ENCODE measurements around the gene DOP1A. TPM values are rescaled to one million over a fixed set of nuclear protein-coding genes. Genes with fewer than 3 reads are reported as not detected.
A peak's percentile ranks its signal among the peaks of the same experiment; 100 is the strongest.
"Not testable (repeated sequence)": the region's sequence is repeated elsewhere in the genome, so short reads cannot be mapped to it uniquely, and the experiment has no call there.

Gene DOP1A
- total RNA-seq, 1 experiment from 2014 or later, result 50.2 TPM

DNA sequence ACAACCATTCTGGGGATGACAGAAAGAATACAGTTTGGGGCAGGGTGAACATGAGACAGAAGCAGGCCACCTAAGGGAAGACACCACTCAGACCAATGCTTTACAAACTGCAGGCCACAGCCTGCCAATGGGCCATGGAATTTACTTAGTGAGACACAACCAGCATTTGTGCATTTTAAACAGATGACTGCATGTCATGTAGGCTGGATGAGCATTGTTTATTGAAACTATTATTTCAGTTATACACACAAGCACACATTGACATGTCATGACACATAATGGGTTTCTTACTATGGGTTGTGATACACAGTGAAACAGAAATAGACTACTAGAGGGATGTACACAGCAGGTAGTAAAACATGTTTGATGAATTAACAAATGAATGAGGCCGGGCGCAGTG, 117.6 kb downstream of the DOP1A start:
- Histone ChIP-seq H3K4me1 (ENCODE audit: low read length) (peaks cover 10% of the 10 kb centered on the region), H3K27me3 (ENCODE audit: low read length) (no peaks in the 10 kb centered on the region), H2AFZ (ENCODE audit: low read length) (no peak overlapping the region), H3K36me3 (ENCODE audit: insufficient read depth, low read length) (peaks cover 51% of the 10 kb centered on the region), H4K20me1 (ENCODE audit: insufficient read depth, low read depth, low read length) (no peaks in the 10 kb centered on the region), H3K4me2 (ENCODE audit: low read depth, low read length, poor library complexity, severe bottlenecking) (no peak overlapping the region), H3K9me3 (ENCODE audit: low read length) (no peaks in the 10 kb centered on the region), H3K27ac (ENCODE audit: low read length) (no peak overlapping the region), H3K4me3 (ENCODE audit: low read length) (no peak overlapping the region), H3K79me2 (ENCODE audit: low read length) (peaks cover 31% of the 10 kb centered on the region), H3K9me2 (replicated peaks; ENCODE audit: insufficient read depth, low read length) (no peaks in the 10 kb centered on the region), H3K9ac (ENCODE audit: low read length) (no peak overlapping the region)
- DNase-seq, result no peak

DNA sequence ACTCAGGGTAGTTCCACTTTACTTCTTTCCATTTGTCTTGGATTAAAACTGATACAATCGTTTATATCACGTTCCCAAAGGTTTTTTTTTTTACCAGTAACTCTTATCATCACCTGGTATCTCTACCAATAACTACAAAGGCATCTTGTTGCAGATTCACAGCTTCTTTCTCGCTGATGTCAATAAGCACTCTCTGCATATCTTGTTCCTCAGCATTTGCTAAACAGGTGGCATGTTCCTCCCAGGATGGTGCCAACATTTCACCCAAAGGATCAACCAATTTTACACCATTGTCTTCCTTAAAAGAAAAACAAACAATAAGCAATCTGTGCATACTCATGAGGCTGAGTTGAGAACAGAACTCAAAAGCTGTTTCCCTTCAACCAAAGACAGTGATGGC, 121.0 kb downstream of the DOP1A start:
- Histone ChIP-seq H3K9ac (ENCODE audit: low read length) (no peak overlapping the region), H3K27me3 (ENCODE audit: low read length) (no peaks in the 10 kb centered on the region), H3K27ac (ENCODE audit: low read length) (no peak overlapping the region), H4K20me1 (ENCODE audit: insufficient read depth, low read depth, low read length) (no peaks in the 10 kb centered on the region), H3K4me2 (ENCODE audit: low read depth, low read length, poor library complexity, severe bottlenecking) (no peak overlapping the region), H3K9me2 (replicated peaks; ENCODE audit: insufficient read depth, low read length) (no peaks in the 10 kb centered on the region), H3K79me2 (ENCODE audit: low read length) (peaks cover 49% of the 10 kb centered on the region), H3K4me1 (ENCODE audit: low read length) (peaks cover 11% of the 10 kb centered on the region), H2AFZ (ENCODE audit: low read length) (no peak overlapping the region), H3K9me3 (ENCODE audit: low read length) (no peaks in the 10 kb centered on the region), H3K36me3 (ENCODE audit: insufficient read depth, low read length) (peaks cover 31% of the 10 kb centered on the region; the same call in 1 of the 2 replicates), H3K4me3 (ENCODE audit: low read length) (no peak overlapping the region)
- DNase-seq, result no peak

DNA sequence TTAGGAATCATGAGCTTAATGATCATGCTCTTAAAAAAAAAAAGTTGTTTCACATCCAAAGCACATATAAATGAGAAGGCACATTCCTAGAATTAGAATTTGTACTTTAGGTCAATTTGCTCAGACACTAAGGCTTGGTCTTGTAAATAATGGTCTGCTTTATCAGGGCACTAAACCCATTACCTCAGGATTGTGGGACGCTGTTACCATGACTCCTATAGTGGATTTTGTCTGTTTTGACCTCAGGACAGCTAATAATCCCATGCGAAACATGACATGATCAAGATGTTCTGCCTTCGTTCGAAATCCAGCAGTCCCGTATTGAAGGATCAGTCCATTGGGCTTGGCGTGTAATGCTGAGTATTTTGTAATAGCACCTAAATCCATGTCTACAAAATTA, 123.2 kb downstream of the DOP1A start:
- H3K4me3 ChIP-seq (ENCODE audit: low read length), result no peak overlapping the region
- peaks cover 20% of the 10 kb centered on the region for H3K4me1 ChIP-seq (ENCODE audit: low read length)
- DNase-seq, result no peak
- no peak overlapping the region for H2AFZ ChIP-seq (ENCODE audit: low read length)
- no peaks in the 10 kb centered on the region for H4K20me1 ChIP-seq (ENCODE audit: insufficient read depth, low read depth, low read length)
- H3K9me3 ChIP-seq (ENCODE audit: low read length), result no peaks in the 10 kb centered on the region
- H3K79me2 ChIP-seq (ENCODE audit: low read length), result peaks cover 49% of the 10 kb centered on the region
- H3K27me3 ChIP-seq (ENCODE audit: low read length), result no peaks in the 10 kb centered on the region
- H3K9me2 ChIP-seq (replicated peaks; ENCODE audit: insufficient read depth, low read length), result no peaks in the 10 kb centered on the region
- H3K36me3 ChIP-seq (ENCODE audit: insufficient read depth, low read length), result peaks cover 23% of the 10 kb centered on the region
- no peak overlapping the region for H3K27ac ChIP-seq (ENCODE audit: low read length)
- no peak overlapping the region for H3K9ac ChIP-seq (ENCODE audit: low read length)
- H3K4me2 ChIP-seq (ENCODE audit: low read depth, low read length, poor library complexity, severe bottlenecking), result no peak overlapping the region

DNA sequence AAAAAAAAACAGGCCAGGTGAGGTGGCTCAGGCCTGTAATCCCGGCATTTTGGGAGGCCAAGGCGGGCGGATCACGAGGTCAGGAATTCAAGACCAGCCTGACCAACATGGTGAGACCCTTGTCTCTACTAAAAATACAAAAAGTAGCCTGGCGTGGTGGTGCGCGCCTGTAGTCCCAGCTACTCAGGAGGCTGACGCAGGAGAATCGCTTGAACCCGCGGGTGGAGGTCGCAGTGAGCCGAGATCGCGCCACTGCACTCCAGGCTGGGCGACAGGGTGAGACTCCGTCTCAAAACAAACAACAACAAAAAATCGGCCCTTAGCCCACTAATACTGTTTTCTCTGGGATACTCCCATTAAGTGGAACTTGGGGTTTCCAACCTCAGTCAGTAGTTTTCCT, 124.5 kb downstream of the DOP1A start:
- H3K9ac ChIP-seq (ENCODE audit: low read length), result peak overlapping the region; percentile 77
- not testable (repeated sequence) for H3K27ac ChIP-seq (ENCODE audit: low read length); H3K9me3 ChIP-seq (ENCODE audit: low read length); H4K20me1 ChIP-seq (ENCODE audit: insufficient read depth, low read depth, low read length); H2AFZ ChIP-seq (ENCODE audit: low read length); DNase-seq; H3K27me3 ChIP-seq (ENCODE audit: low read length); H3K9me2 ChIP-seq (replicated peaks; ENCODE audit: insufficient read depth, low read length)
- H3K4me2 ChIP-seq (ENCODE audit: low read depth, low read length, poor library complexity, severe bottlenecking), result peak overlapping the region; percentile 69
- H3K36me3 ChIP-seq (ENCODE audit: insufficient read depth, low read length), result peaks cover 15% of the 10 kb centered on the region
- H3K79me2 ChIP-seq (ENCODE audit: low read length), result peaks cover 49% of the 10 kb centered on the region
- peak overlapping the region; percentile 82 for H3K4me3 ChIP-seq (ENCODE audit: low read length)
- peaks cover 20% of the 10 kb centered on the region for H3K4me1 ChIP-seq (ENCODE audit: low read length)

- Histone ChIP-seq H3K4me1 (ENCODE audit: low read length) (peaks cover 20% of the 10 kb centered on the region), H3K4me3 (ENCODE audit: low read length) (peak overlapping the region; percentile 82), H3K9me3 (ENCODE audit: low read length) (no peaks in the 10 kb centered on the region), H3K79me2 (ENCODE audit: low read length) (peaks cover 49% of the 10 kb centered on the region), H3K27me3 (ENCODE audit: low read length) (no peaks in the 10 kb centered on the region), H3K9ac (ENCODE audit: low read length) (peak overlapping the region; percentile 77), H3K36me3 (ENCODE audit: insufficient read depth, low read length) (peaks cover 15% of the 10 kb centered on the region), H4K20me1 (ENCODE audit: insufficient read depth, low read depth, low read length) (no peaks in the 10 kb centered on the region), H3K4me2 (ENCODE audit: low read depth, low read length, poor library complexity, severe bottlenecking) (peak overlapping the region; percentile 69), H3K9me2 (replicated peaks; ENCODE audit: insufficient read depth, low read length) (no peaks in the 10 kb centered on the region), H2AFZ (ENCODE audit: low read length) (peak overlapping the region; percentile 46; the same call in 1 of the 2 replicates), H3K27ac (ENCODE audit: low read length) (no peak overlapping the region)
- peak; percentile 44 for DNase-seq
Observed at GRCh38 chr6:83192456-83192855, 125.0 kb downstream of the DOP1A start.

- Histone ChIP-seq H3K79me2 (ENCODE audit: low read length) (peaks cover 45% of the 10 kb centered on the region), H3K4me3 (ENCODE audit: low read length) (peak within 1 kb of the TSS; percentile 82), H3K27ac (ENCODE audit: low read length) (no peak within 1 kb of the TSS), H3K4me2 (ENCODE audit: low read depth, low read length, poor library complexity, severe bottlenecking) (peak within 1 kb of the TSS; percentile 69), H3K36me3 (ENCODE audit: insufficient read depth, low read length) (peaks cover 11% of the 10 kb centered on the region), H3K9me3 (ENCODE audit: low read length) (no peaks in the 10 kb centered on the region), H3K4me1 (ENCODE audit: low read length) (peaks cover 20% of the 10 kb centered on the region), H3K9me2 (replicated peaks; ENCODE audit: insufficient read depth, low read length) (no peaks in the 10 kb centered on the region), H4K20me1 (ENCODE audit: insufficient read depth, low read depth, low read length) (no peaks in the 10 kb centered on the region), H3K27me3 (ENCODE audit: low read length) (no peaks in the 10 kb centered on the region), H3K9ac (ENCODE audit: low read length) (peak within 1 kb of the TSS; percentile 77), H2AFZ (ENCODE audit: low read length) (peak within 1 kb of the TSS; percentile 96)
- DNase-seq, result peak; percentile 96
Observed at GRCh38 chr6:83192871-83193746, 125.6 kb downstream of the DOP1A start, which contains the start of the genes PGM3 and RWDD2A. Gene PGM3, minus strand, starts transcription at chr6:83193265. Its CDS starts 2,253 bp downstream, at chr6:83191012. Gene RWDD2A, plus strand, starts transcription at chr6:83193357. Its CDS starts 1,095 bp downstream, at chr6:83194452.

DNA sequence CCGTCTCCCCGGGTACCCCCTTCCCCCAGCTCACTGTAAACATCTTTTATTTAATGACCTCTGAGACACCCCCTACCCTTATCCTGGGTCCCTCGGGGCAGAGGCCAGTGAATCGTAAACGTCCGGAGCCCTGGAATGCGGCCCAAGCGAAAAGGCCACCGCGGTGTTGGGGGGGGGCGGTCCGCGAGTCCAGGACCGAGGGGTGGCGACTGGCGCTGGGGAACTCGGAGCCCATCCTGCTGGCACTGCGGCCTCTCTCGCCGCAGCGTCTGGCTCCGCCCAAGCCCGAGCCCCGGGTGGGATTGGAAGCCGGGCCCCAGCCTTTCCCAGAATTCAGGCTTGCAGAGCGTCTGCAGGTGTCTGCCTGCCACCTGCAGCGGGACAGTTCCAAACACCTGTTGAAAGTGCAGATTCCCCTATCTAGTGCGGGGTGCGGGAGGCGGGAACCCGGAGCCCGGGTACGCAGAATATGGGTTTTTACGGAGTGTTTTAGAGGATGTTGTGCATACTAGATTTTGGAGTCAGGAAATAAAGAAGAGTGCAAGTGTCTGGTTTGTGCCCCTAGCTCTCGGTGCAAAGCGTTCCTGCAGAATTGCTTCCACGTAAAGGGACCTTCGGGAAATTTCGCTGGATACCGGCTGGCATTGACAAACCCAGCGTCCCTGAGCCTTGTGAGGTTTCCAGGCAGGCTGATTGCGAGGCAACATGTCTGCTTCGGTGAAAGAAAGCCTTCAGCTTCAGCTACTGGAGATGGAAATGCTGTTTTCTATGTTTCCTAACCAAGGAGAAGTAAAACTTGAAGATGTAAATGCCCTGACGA, 126.5 kb downstream of the DOP1A start:
- Histone ChIP-seq H3K79me2 (ENCODE audit: low read length) (peaks cover 38% of the 10 kb centered on the region), H3K27ac (ENCODE audit: low read length) (no peak overlapping the region), H3K9me2 (replicated peaks; ENCODE audit: insufficient read depth, low read length) (no peaks in the 10 kb centered on the region), H3K27me3 (ENCODE audit: low read length) (no peaks in the 10 kb centered on the region), H3K4me1 (ENCODE audit: low read length) (peaks cover 20% of the 10 kb centered on the region), H3K4me3 (ENCODE audit: low read length) (peak overlapping the region; percentile 82), H2AFZ (ENCODE audit: low read length) (peak overlapping the region; percentile 96), H3K4me2 (ENCODE audit: low read depth, low read length, poor library complexity, severe bottlenecking) (peak overlapping the region; percentile 69), H3K36me3 (ENCODE audit: insufficient read depth, low read length) (peaks cover 11% of the 10 kb centered on the region), H4K20me1 (ENCODE audit: insufficient read depth, low read depth, low read length) (no peaks in the 10 kb centered on the region), H3K9me3 (ENCODE audit: low read length) (no peaks in the 10 kb centered on the region), H3K9ac (ENCODE audit: low read length) (peak overlapping the region; percentile 77)
- DNase-seq, result no peak
